GM06990 (cell line): ENCODE measurements around the gene RAB8A.

Experiments used
- DNase-seq: peaks from one replicate; pipeline ENCODE4 v3.0.0-alpha.2; 2011; ENCODE audit not compliant: insufficient read length; ENCODE audit errors: extremely low read depth
- H3K27me3 ChIP-seq: replicated peaks from 2 replicates; pipeline ENCODE4 v1.6.0; 2011; ENCODE audit warnings: low read length; ENCODE audit not compliant: control insufficient read depth, insufficient read depth
- H3K36me3 ChIP-seq: 2 replicates; pipeline ENCODE4 v1.5.1; 2011; ENCODE audit warnings: low read length; ENCODE audit not compliant: control insufficient read depth, insufficient read depth
- H3K4me3 ChIP-seq: replicated peaks from 2 replicates; pipeline ENCODE4 v1.5.1; 2011; ENCODE audit warnings: low read depth, mild to moderate bottlenecking, control low read depth, low read length
- CTCF ChIP-seq: IDR thresholded peaks from 2 replicates; pipeline ENCODE4 v1.5.1; 2011; ENCODE audit warnings: low read length, control low read depth, mild to moderate bottlenecking, inconsistent platforms; ENCODE audit not compliant: insufficient read depth, poor library complexity, severe bottlenecking

Gene RAB8A

DNA sequence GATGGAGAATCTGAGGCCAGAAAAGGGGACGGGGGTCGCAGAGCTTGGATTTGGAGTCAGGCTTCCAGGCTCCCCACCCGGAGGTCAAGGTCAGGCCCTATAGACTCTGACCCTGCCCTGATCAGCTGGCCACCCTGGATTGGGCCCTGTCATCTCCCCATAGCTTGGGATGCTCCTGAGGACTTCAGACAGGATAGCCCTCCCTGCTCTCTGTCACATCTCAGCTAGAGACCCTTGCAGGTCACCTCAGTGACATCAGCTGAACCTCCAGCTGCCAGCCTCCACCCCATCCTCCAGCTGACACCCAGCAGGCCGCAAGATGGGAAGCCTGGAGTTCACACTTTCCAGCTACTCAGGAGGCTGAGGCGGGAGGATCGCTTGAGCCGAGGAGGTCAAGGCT lies 38.2 kb upstream of the RAB8A start:
- DNase-seq, result no peak
- no peak overlapping the region for H3K4me3 ChIP-seq
- peaks cover 2% of the 10 kb centered on the region; the same call in 1 of the 2 replicates for H3K36me3 ChIP-seq
- TF ChIP-seq CTCF, result no peak
- H3K27me3 ChIP-seq, result no peaks in the 10 kb centered on the region

DNA sequence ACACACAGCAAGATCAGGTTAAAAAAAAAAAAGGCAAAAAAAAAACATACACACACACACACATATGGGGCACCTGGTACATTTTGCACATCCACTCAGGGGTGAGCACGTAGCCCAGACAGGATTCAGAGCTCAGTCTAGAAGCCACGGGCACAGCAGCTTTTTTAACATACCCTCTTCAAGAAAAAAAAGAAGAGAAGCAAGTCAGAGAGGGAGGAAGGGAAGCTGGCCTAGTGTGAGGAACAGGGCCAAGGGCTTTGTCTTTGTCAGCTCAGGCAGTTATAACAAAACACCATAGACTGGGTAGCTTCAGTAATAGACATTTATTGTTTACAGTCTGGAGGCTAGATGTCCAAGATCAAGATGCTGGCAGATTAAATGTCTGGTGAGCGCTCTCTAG lies 37.7 kb upstream of the RAB8A start:
- no peak overlapping the region for H3K4me3 ChIP-seq
- TF ChIP-seq CTCF, result no peak
- DNase-seq, result no peak
- H3K27me3 ChIP-seq, result no peaks in the 10 kb centered on the region
- peaks cover 2% of the 10 kb centered on the region; the same call in 1 of the 2 replicates for H3K36me3 ChIP-seq

DNA sequence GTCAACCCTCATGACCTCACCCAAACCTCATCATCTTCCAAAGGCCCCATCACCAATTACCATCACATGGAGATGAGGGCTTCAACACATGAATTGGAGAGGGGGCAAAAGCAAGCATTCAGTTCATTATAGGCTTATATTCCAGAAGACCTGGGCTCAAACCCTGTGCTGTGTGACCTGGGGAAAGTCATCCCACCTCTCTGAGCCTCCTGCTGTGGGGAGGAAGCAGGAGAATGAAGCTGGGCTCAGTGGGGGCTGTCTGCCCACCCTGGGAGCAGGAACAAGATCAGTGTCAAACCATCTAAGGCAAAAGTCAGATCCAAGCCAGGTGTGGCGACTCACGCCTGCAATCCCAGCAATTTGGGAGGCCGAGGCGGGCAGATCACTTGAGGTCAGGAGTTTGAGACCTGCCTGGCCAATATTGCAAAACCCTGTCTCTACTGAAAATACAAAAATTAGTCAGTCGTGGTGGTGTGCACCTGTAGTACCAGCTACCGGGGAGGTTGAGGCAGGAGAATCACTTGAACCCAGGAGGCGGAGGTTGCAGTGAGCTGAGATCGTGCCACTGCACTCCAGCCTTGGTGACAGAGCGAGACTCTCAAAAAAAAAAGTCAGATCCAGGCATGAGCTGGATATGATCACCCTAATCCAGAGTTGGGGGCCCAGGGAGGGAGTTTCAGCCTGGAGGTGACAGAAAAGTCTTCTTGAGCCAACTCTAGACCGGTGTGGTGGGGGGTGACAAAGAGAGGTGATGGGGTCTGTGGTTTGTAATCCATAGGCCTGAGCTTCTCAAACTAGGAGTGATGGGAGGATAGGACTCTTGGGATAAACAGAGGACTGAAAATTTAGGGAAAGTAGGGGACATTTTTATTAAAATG lies 37.0 kb upstream of the RAB8A start:
- Histone ChIP-seq H3K4me3 (no peak overlapping the region; the same call in 1 of the 2 replicates), H3K27me3 (no peaks in the 10 kb centered on the region), H3K36me3 (peaks cover 2% of the 10 kb centered on the region; the same call in 1 of the 2 replicates)
- DNase-seq, result no peak
- no peak for TF ChIP-seq CTCF

DNA sequence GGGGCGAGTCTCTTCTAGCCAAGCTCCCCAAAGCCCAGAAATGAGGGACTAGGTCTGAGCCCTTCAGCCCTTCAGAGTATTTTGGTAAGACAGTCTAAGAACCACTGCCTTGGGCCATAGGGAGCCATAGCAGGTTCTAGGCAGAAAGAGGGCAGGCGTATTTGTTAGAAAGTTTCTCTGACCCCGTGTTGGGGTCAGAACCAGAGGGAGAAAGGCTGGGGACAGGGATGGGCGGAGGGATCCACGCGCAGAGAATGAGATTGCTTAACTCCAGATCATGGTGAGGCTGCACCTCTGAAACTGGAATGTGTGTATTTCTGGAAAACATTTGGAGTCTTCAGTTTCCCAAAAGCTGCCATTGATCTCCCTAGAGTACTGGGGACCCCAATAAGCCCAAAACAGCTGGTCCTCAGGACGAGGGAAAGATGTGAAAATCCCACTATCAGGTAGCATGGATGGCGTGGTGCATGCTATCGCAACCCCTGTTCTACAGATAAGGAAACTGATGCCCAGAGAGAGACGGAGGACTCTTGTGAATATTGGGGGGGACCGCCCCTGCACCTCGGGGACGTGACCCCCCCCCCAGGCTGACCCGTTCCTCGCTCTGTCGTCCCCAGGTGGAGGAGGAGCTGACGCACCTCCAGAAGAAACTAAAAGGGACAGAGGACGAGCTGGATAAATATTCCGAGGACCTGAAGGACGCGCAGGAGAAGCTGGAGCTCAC lies 36.1 kb upstream of the RAB8A start:
- peak overlapping the region; percentile 82 for H3K4me3 ChIP-seq
- no peaks in the 10 kb centered on the region for H3K27me3 ChIP-seq
- no peak for DNase-seq
- no peak for TF ChIP-seq CTCF
- H3K36me3 ChIP-seq, result peaks cover 2% of the 10 kb centered on the region; the same call in 1 of the 2 replicates

DNA sequence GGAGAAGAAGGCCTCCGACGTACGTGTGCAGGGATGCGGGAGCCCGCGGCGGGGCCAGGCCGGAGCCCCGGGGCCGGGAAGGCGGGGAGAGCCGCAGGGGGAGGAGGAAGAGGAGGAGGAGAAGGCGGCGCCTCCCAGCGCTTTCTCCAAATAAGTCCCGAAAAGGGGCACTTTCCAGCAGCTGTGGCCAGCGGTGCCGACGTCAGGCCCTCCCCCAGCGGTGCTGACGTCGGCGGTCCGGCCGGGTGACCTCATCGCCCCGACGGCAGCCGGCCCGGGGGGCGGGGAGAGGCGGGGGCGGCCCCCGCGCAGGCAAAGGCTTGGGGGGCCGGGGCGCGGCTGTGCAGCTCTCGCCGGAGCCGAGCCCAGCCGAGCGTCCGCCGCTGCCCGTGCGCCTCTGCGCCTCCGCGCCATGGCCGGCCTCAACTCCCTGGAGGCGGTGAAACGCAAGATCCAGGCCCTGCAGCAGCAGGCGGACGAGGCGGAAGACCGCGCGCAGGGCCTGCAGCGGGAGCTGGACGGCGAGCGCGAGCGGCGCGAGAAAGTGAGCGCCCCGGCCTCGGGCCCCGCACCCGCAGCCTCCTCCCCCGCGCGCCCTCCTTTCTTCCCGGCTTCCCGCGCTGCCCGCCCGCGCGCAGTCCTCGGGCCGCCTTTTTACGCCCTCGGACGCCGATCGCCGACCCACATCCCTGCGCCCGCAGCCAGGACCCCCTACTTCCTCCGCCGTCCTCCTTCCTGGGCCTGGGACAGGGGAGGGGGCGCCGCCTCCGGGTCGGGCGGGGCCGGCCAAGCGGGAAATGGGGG lies 35.3 kb upstream of the RAB8A start, which contains the start of gene TPM4:
Gene TPM4 (plus strand): TSS at position 342 of the 804 bp plus-strand sequence. CDS start 71 bp downstream, at position 413.
- no peak for TF ChIP-seq CTCF
- peaks cover 2% of the 10 kb centered on the region; the same call in 1 of the 2 replicates for H3K36me3 ChIP-seq
- peak; percentile 93 for DNase-seq
- H3K4me3 ChIP-seq, result peak within 1 kb of the TSS; percentile 82
- H3K27me3 ChIP-seq, result no peaks in the 10 kb centered on the region
